K562 (cell line): ENCODE measurements around the gene LMO7. TPM values are rescaled to one million over a fixed set of nuclear protein-coding genes. Genes with fewer than 3 reads are reported as not detected.

Experiments
- ATAC-seq: fragments of 200-7000 bp; cut with Tn5 transposase; 3 replicates; pipeline ENCODE4 v1.9.1; 2020; ENCODE audit warnings: moderate library complexity
- BruUV-seq: library from RNA; stranded (reverse); fragments of 400-500 nt; replicated peaks from 2 replicates; lab custom pipeline; 2021; lab: Mats Ljungman, UMichigan
- CTCF ChIA-PET: fragments of 300-600 bp; formaldehyde crosslinking; extraction: SDS; loops from one replicate; lab custom pipeline; 2021; ENCODE audit warnings: low intra/inter-chr PET ratio; lab: Yijun Ruan, JAX
- POLR2A ChIA-PET: fragments of 300-600, 350-650 bp; sonication (Branson Sonifier 250); formaldehyde crosslinking; extraction: SDS; loops from one replicate; lab custom pipeline; 2021; ENCODE audit warnings: antibody characterized with exemption, inconsistent platforms; lab: Yijun Ruan, JAX
- DNase-seq, 4 experiments: peaks; one replicate each; pipeline versions ENCODE4 v3.0.0 to v3.0.0-alpha.2; 2011 to 2018; ENCODE audit warnings: low spot score in 3 of 4, mixed read lengths in 3 of 4; ENCODE audit errors: extremely low read depth in 1 of 4
- FAIRE-seq: peaks from 2 replicates; lab custom pipeline; 2011; peaks lifted over from hg19 to GRCh38; lab: Jason Lieb, UNC
- H2AFZ ChIP-seq: 2 replicates; pipeline ENCODE4 v1.6.0; 2011; ENCODE audit warnings: low read depth, low read length, control low read depth, inconsistent platforms
- H3K27ac ChIP-seq: fragments of 200-600 bp; 3 replicates; pipeline ENCODE4 v1.8.0; 2011; ENCODE audit warnings: low read depth, mild to moderate bottlenecking, control low read depth, inconsistent platforms, low read length, moderate library complexity, mixed read lengths; ENCODE audit errors: extremely low read depth
- H3K27me3 ChIP-seq, 2 experiments: fragments of 300-600 bp in 1 of 2; 2 replicates in 1 of 2; 3 replicates in 1 of 2; pipeline versions ENCODE4 v1.6.0 to v1.8.0; 2011; ENCODE audit warnings: inconsistent platforms in 2 of 2, low read length in 2 of 2, mild to moderate bottlenecking in 1 of 2, mixed read lengths in 1 of 2, moderate library complexity in 1 of 2; ENCODE audit not compliant: control insufficient read depth in 2 of 2, insufficient read depth in 2 of 2
- H3K36me3 ChIP-seq: fragments of 300-600 bp; 3 replicates; pipeline ENCODE4 v1.8.0; 2011; ENCODE audit warnings: mild to moderate bottlenecking, low read length, inconsistent platforms; ENCODE audit not compliant: control insufficient read depth, insufficient read depth
- H3K4me1 ChIP-seq, 2 experiments: fragments of 200-600 bp in 1 of 2; replicated peaks in 1 of 2; 2 replicates in 1 of 2; 3 replicates in 1 of 2; pipeline versions ENCODE4 v1.5.1 to v1.8.0; 2011; ENCODE audit warnings: inconsistent platforms in 2 of 2, low read length in 2 of 2, mild to moderate bottlenecking in 1 of 2, mixed read lengths in 1 of 2, moderate library complexity in 1 of 2; ENCODE audit not compliant: control insufficient read depth in 2 of 2, insufficient read depth in 2 of 2
- H3K4me2 ChIP-seq: 2 replicates; pipeline ENCODE4 v1.6.1; 2011; ENCODE audit warnings: low read length, control low read depth, inconsistent platforms, mixed read lengths; ENCODE audit not compliant: insufficient read depth
- H3K4me3 ChIP-seq: fragments of 200-600 bp; sonication (generic), shearing (Covaris generic); 2 replicates; pipeline ENCODE4 v1.5.1; 2016; ENCODE audit warnings: control low read depth, inconsistent platforms
- H3K79me2 ChIP-seq: fragments of 200-600 bp; 3 replicates; pipeline ENCODE4 v1.8.0; 2011; ENCODE audit warnings: low read length, inconsistent platforms; ENCODE audit not compliant: control insufficient read depth, insufficient read depth
- H3K9ac ChIP-seq, 2 experiments: 2 replicates each; pipeline versions ENCODE4 v1.6.0 to v1.6.1; 2011; ENCODE audit warnings: low read depth in 2 of 2, low read length in 2 of 2, control low read depth in 1 of 2, inconsistent platforms in 1 of 2, mild to moderate bottlenecking in 1 of 2, mixed read lengths in 1 of 2; ENCODE audit not compliant: insufficient read depth in 1 of 2
- H3K9me1 ChIP-seq: one replicate; pipeline ENCODE4 v1.6.0; 2011; ENCODE audit warnings: inconsistent platforms, mild to moderate bottlenecking, low read length, moderate library complexity; ENCODE audit not compliant: control insufficient read depth, insufficient read depth
- H3K9me3 ChIP-seq: replicated peaks from 2 replicates; pipeline ENCODE4 v1.5.1; 2011; ENCODE audit warnings: low read depth, low read length, inconsistent platforms; ENCODE audit not compliant: control insufficient read depth, insufficient read depth
- H4K20me1 ChIP-seq: replicated peaks from 2 replicates; pipeline ENCODE4 v1.6.1; 2011; ENCODE audit warnings: low read length, inconsistent platforms, mixed read lengths; ENCODE audit not compliant: control insufficient read depth, insufficient read depth
- EWSR1 ChIP-seq: fragments of 450-650 bp; IDR thresholded peaks from 2 replicates; pipeline ENCODE4 v1.6.1; 2018; ENCODE audit warnings: borderline replicate concordance, mild to moderate bottlenecking, low read depth, moderate library complexity; ENCODE audit not compliant: partially characterized antibody
- HNRNPUL1 ChIP-seq: fragments of 200-400 bp; formaldehyde crosslinking; IDR thresholded peaks from 2 replicates; pipeline ENCODE4 v1.6.1; 2017; ENCODE audit warnings: low read length
- IRF1 ChIP-seq: sonication (generic); formaldehyde crosslinking; IDR thresholded peaks from 2 replicates; pipeline ENCODE4 v1.8.0; 2022; ENCODE audit warnings: missing genetic modification reagents, mild to moderate bottlenecking, borderline replicate concordance
- JUN ChIP-seq, 2 experiments: sonication (generic) in 1 of 2; formaldehyde crosslinking in 1 of 2; IDR thresholded peaks; 2 replicates each; pipeline versions ENCODE4 v1.6.1 to v1.8.0; 2012 to 2022; ENCODE audit warnings: borderline replicate concordance in 2 of 2, mild to moderate bottlenecking in 2 of 2, improper control_type of control experiment in 1 of 2, low read depth in 1 of 2, low read length in 1 of 2, missing genetic modification reagents in 1 of 2
- MAFG ChIP-seq: fragments of 450-650 bp; conservative IDR thresholded peaks from 2 replicates; pipeline ENCODE4 v1.6.1; 2016; ENCODE audit warnings: missing genetic modification characterization, missing compliant biosample characterization
- MXD1 ChIP-seq: fragments of 250-450 bp; sonication (Bioruptor Pico); IDR thresholded peaks from 2 replicates; pipeline ENCODE4 v1.8.0; 2021; ENCODE audit warnings: borderline replicate concordance, mild to moderate bottlenecking, moderate library complexity; ENCODE audit not compliant: poor library complexity, severe bottlenecking
- NCOA1 ChIP-seq: fragments of 450-650 bp; IDR thresholded peaks from 2 replicates; pipeline ENCODE4 v1.6.1; 2016; ENCODE audit warnings: low read depth
- NFIC ChIP-seq: fragments of 450-650 bp; IDR thresholded peaks from 2 replicates; pipeline ENCODE4 v1.6.1; 2017; ENCODE audit warnings: mild to moderate bottlenecking, inconsistent platforms
- NKRF ChIP-seq: fragments of 450-650 bp; IDR thresholded peaks from 2 replicates; pipeline ENCODE4 v1.6.1; 2016; ENCODE audit warnings: borderline replicate concordance
- POLR2G ChIP-seq: fragments of 200-400 bp; formaldehyde crosslinking; IDR thresholded peaks from 2 replicates; pipeline ENCODE4 v1.6.1; 2017; ENCODE audit warnings: low read depth, mild to moderate bottlenecking, antibody characterized with exemption, low read length, moderate library complexity
- RB1 ChIP-seq: fragments of 450-650 bp; IDR thresholded peaks from 2 replicates; pipeline ENCODE4 v1.6.1; 2017; ENCODE audit warnings: low read depth, mild to moderate bottlenecking
- TFAP4 ChIP-seq: sonication (generic); formaldehyde crosslinking; IDR thresholded peaks from 2 replicates; pipeline ENCODE4 v1.8.0; 2022; ENCODE audit warnings: missing genetic modification reagents, mild to moderate bottlenecking, moderate library complexity, borderline replicate concordance
- ZNF24 ChIP-seq: fragments of 450-650 bp; IDR thresholded peaks from 2 replicates; pipeline ENCODE4 v1.6.1; 2016
- ZNF431 ChIP-seq: sonication (generic); formaldehyde crosslinking; IDR thresholded peaks from 2 replicates; pipeline ENCODE4 v1.8.0; 2022; ENCODE audit warnings: mild to moderate bottlenecking, missing genetic modification reagents
- ZNF707 ChIP-seq: fragments of 250-450 bp; sonication (Bioruptor Pico); conservative IDR thresholded peaks from 2 replicates; pipeline ENCODE4 v1.8.0; 2022; ENCODE audit warnings: inconsistent platforms, mild to moderate bottlenecking, moderate library complexity
- ZNF740 ChIP-seq, 3 experiments: fragments of 200-800 bp in 1 of 3; sonication (Bioruptor generic) in 1 of 3; sonication (generic) in 1 of 3; formaldehyde crosslinking in 1 of 3; IDR thresholded peaks; 2 replicates each; pipeline versions ENCODE4 v1.6.1 to v1.8.0; 2016 to 2022; ENCODE audit warnings: mild to moderate bottlenecking in 2 of 3, missing compliant biosample characterization in 2 of 3, missing genetic modification characterization in 2 of 3, missing genetic modification reagents in 1 of 3
- ZNF785 ChIP-seq: fragments of 250-450 bp; sonication (Bioruptor Pico); IDR thresholded peaks from 2 replicates; pipeline ENCODE4 v1.4.0; 2020; ENCODE audit warnings: mild to moderate bottlenecking
- WGBS: fragments of 100-300 bp; shearing (Covaris generic); methylation state at CpG from one replicate; pipeline ENCODE4 v1.1.6; 2016; ENCODE audit warnings: low coverage, mixed read lengths; ENCODE audit not compliant: insufficient coverage; ENCODE audit errors: missing lambda C conversion rate; 5-methylcytosine and 5-hydroxymethylcytosine counted together
- in situ Hi-C: fragments of 300-500 bp; cut with MboI; formaldehyde crosslinking; loops from 4 replicates; pipeline ENCODE4 v1.15.0; 2018; ENCODE audit warnings: inconsistent platforms, mixed read lengths
- intact Hi-C: fragments of 100-400 bp; cut with micrococcal nuclease; formaldehyde crosslinking; loops from 2 replicates; pipeline ENCODE4 v1.14.2; 2022
- polyA plus RNA-seq, 8 experiments: library from polyadenylated mRNA; depleted of rRNA in 4 of 8; stranded (reverse) in 5 of 8; unstranded in 3 of 8; fragments of >200 nt; fragmentation: Nextera tagmentation in 2 of 8; fragmentation: Illumina TruSeq in 1 of 8; extraction: Ambion mirVana in 2 of 8; extraction: Trizol in 1 of 8; gene quantifications; 2 replicates each; pipeline versions ENCODE4 v1.2.1 to v1.2.3, GENCODE V29; 2011 to 2014; ENCODE audit warnings: inconsistent platforms in 1 of 8, missing spikeins in 1 of 8
- total RNA-seq, 7 experiments: library from RNA; depleted of rRNA in 6 of 7; stranded (reverse); fragments of >200 nt in 6 of 7; fragmentation: Illumina TruSeq in 2 of 7; extraction: Trizol in 2 of 7; gene quantifications; 2 replicates each; pipeline versions ENCODE4 v1.2.1 to v1.2.3, GENCODE V29; 2011 to 2021; ENCODE audit warnings: low replicate concordance in 1 of 7

LMO7 gene
- total and polyA plus RNA-seq, 9 of the 15 experiments (the other 6 are each of a cell fraction or from before 2014, with no cell fraction given) = 0.42 to 4.3 (median 1.7) TPM

GRCh38 chr13:75763512-75763911, 127.4 kb downstream of the LMO7 start:
- no peaks in the 10 kb centered on the region for H3K4me1 ChIP-seq
- intact Hi-C loops (no loop called here), in situ Hi-C loops (no loop called here)
- no peak overlapping the region for H3K9ac ChIP-seq
- no peaks in the 10 kb centered on the region for H3K9me1 ChIP-seq
- H3K27ac ChIP-seq = no peak overlapping the region
- no TSS peak for BruUV-seq
- H3K36me3 ChIP-seq = no peaks in the 10 kb centered on the region
- no peak for DNase-seq
- H3K4me2 ChIP-seq = no peak overlapping the region
- H3K9me3 ChIP-seq = no peaks in the 10 kb centered on the region
- no peaks in the 10 kb centered on the region for H3K79me2 ChIP-seq
- 0% methylated on average over 3 of the region's 3 CpGs for WGBS
- H4K20me1 ChIP-seq = no peaks in the 10 kb centered on the region
- no peak overlapping the region for H2AFZ ChIP-seq
- no peak overlapping the region for H3K4me3 ChIP-seq
- no peak for ATAC-seq
- H3K27me3 ChIP-seq = no peaks in the 10 kb centered on the region
- no peak for FAIRE-seq
- ChIA-PET POLR2A (no interaction called here), CTCF (no interaction called here)
- TF ChIP-seq ZNF707 (CRISPR knock-in tag) = no peak
- TF ChIP-seq NKRF = no peak
- no peak for TF ChIP-seq POLR2G
- TF ChIP-seq ZNF740 (CRISPR knock-in tag; IDR thresholded peaks at IDR 0.05) = no peak
- TF ChIP-seq ZNF740 (tag; IDR thresholded peaks at IDR 0.05) = no peak
- no peak for TF ChIP-seq IRF1
- no peak for TF ChIP-seq ZNF24
- no peak for TF ChIP-seq ZNF785 (CRISPR knock-in tag)
- TF ChIP-seq NFIC = no peak
- TF ChIP-seq MAFG (tag) = no peak
- no peak for TF ChIP-seq NCOA1
- TF ChIP-seq JUN (IDR thresholded peaks at IDR 0.05; ENCODE audit: borderline replicate concordance, low read depth, low read length) = no peak
- no peak for TF ChIP-seq JUN (CRISPR knock-in tag; IDR thresholded peaks at IDR 0.05; ENCODE audit: borderline replicate concordance)
- no peak for TF ChIP-seq EWSR1
- no peak for TF ChIP-seq ZNF431 (CRISPR knock-in tag)
- no peak for TF ChIP-seq HNRNPUL1
- TF ChIP-seq TFAP4 = no peak
- TF ChIP-seq MXD1 (CRISPR knock-in tag) = no peak
- TF ChIP-seq RB1 = no peak
